H9 (cell line): ENCODE results near the gene KRTAP9-3. TPM values are rescaled to one million over a fixed set of nuclear protein-coding genes. Genes with fewer than 3 reads are reported as not detected.
"Not testable (repeated sequence)": the region's sequence is repeated elsewhere in the genome, so short reads cannot be mapped to it uniquely, and the experiment has no call there.

Experiments
- DNase-seq: peaks from one replicate; pipeline ENCODE4 v3.0.0-alpha.2; 2017
- H2AFZ ChIP-seq: one replicate; pipeline ENCODE4 v1.6.1; 2013; ENCODE audit warnings: mild to moderate bottlenecking, low read length, control low read depth, moderate library complexity
- H2AK5ac ChIP-seq: 2 replicates; pipeline ENCODE4 v1.6.1; 2013; ENCODE audit warnings: low read length, control low read depth, mixed read lengths; ENCODE audit not compliant: insufficient read length
- H2BK120ac ChIP-seq: one replicate; pipeline ENCODE4 v1.6.1; 2013; ENCODE audit warnings: low read depth, mild to moderate bottlenecking, low read length, control low read depth, inconsistent platforms; ENCODE audit not compliant: poor library complexity, severe bottlenecking
- H2BK12ac ChIP-seq: 2 replicates; pipeline ENCODE4 v1.6.1; 2013; ENCODE audit warnings: low read length, control low read depth, mixed read lengths, low read depth; ENCODE audit not compliant: insufficient read length
- H2BK15ac ChIP-seq: 2 replicates; pipeline ENCODE4 v1.6.1; 2013; ENCODE audit warnings: low read depth, low read length, control low read depth
- H2BK20ac ChIP-seq: one replicate; pipeline ENCODE4 v1.6.1; 2013; ENCODE audit warnings: low read depth, mild to moderate bottlenecking, low read length, control low read depth, inconsistent platforms; ENCODE audit not compliant: poor library complexity, severe bottlenecking
- H2BK5ac ChIP-seq: 2 replicates; pipeline ENCODE4 v1.6.1; 2013; ENCODE audit warnings: low read length, control low read depth, mixed read lengths; ENCODE audit not compliant: insufficient read length
- H3K14ac ChIP-seq: 2 replicates; pipeline ENCODE4 v1.6.1; 2013; ENCODE audit warnings: low read length, control low read depth; ENCODE audit not compliant: insufficient read depth
- H3K18ac ChIP-seq: 2 replicates; pipeline ENCODE4 v1.6.1; 2013; ENCODE audit warnings: low read depth, mild to moderate bottlenecking, mixed read lengths, low read length, control low read depth; ENCODE audit not compliant: insufficient read length
- H3K23ac ChIP-seq: 2 replicates; pipeline ENCODE4 v1.6.1; 2013; ENCODE audit warnings: low read length, control low read depth, mixed read lengths, low read depth; ENCODE audit not compliant: insufficient read length
- H3K23me2 ChIP-seq: 2 replicates; pipeline ENCODE4 v1.6.1; 2013; ENCODE audit warnings: low read depth, mild to moderate bottlenecking, mixed read lengths, low read length, control low read depth; ENCODE audit not compliant: insufficient read length, poor library complexity, severe bottlenecking
- H3K27ac ChIP-seq: 2 replicates; pipeline ENCODE4 v1.5.1; 2013; ENCODE audit warnings: low read length, control low read depth, mixed read lengths, low read depth; ENCODE audit not compliant: insufficient read length
- H3K27me3 ChIP-seq: 2 replicates; pipeline ENCODE4 v1.6.1; 2013; ENCODE audit warnings: low read length, control low read depth, inconsistent platforms; ENCODE audit not compliant: insufficient read depth
- H3K4ac ChIP-seq: 2 replicates; pipeline ENCODE4 v1.6.1; 2013; ENCODE audit warnings: low read depth, mild to moderate bottlenecking, control low read depth, inconsistent platforms, low read length, moderate library complexity
- H3K4me1 ChIP-seq: 2 replicates; pipeline ENCODE4 v1.6.1; 2013; ENCODE audit warnings: low read length, control low read depth, inconsistent platforms; ENCODE audit not compliant: insufficient read depth
- H3K4me2 ChIP-seq: 2 replicates; pipeline ENCODE4 v1.6.1; 2013; ENCODE audit warnings: low read length, control low read depth, mixed read lengths; ENCODE audit not compliant: insufficient read length, insufficient read depth
- H3K56ac ChIP-seq: 2 replicates; pipeline ENCODE4 v1.6.1; 2013; ENCODE audit warnings: low read depth, mild to moderate bottlenecking, mixed read lengths, low read length, control low read depth; ENCODE audit not compliant: insufficient read length
- H3K79me1 ChIP-seq: 2 replicates; pipeline ENCODE4 v1.6.1; 2013; ENCODE audit warnings: low read depth, mild to moderate bottlenecking, moderate library complexity, low read length, control low read depth, inconsistent platforms; ENCODE audit not compliant: insufficient read depth, poor library complexity, severe bottlenecking
- H3K79me2 ChIP-seq: 2 replicates; pipeline ENCODE4 v1.6.1; 2013; ENCODE audit warnings: low read length, control low read depth, inconsistent platforms; ENCODE audit not compliant: insufficient read depth
- H3K9ac ChIP-seq: 2 replicates; pipeline ENCODE4 v1.6.1; 2013; ENCODE audit warnings: low read length, control low read depth, mixed read lengths; ENCODE audit not compliant: insufficient read length; ENCODE audit errors: extremely low read depth
- H3K9me3 ChIP-seq: one replicate; pipeline ENCODE4 v1.6.1; 2013; ENCODE audit warnings: low read depth, low read length, inconsistent platforms; ENCODE audit not compliant: control insufficient read depth
- H3T11ph ChIP-seq: one replicate; pipeline ENCODE4 v1.6.1; 2013; ENCODE audit warnings: mild to moderate bottlenecking, low read length, control low read depth, inconsistent platforms
- H4K20me1 ChIP-seq: one replicate; pipeline ENCODE4 v1.6.1; 2013; ENCODE audit not compliant: control insufficient read depth, insufficient read length, insufficient read depth
- H4K5ac ChIP-seq: 2 replicates; pipeline ENCODE4 v1.6.1; 2013; ENCODE audit warnings: low read depth, mild to moderate bottlenecking, mixed read lengths, low read length, control low read depth; ENCODE audit not compliant: insufficient read length
- H4K8ac ChIP-seq: replicated peaks from 2 replicates; pipeline ENCODE4 v1.6.1; 2013; ENCODE audit warnings: low read length, control low read depth, mixed read lengths, low read depth; ENCODE audit not compliant: insufficient read length
- H4K91ac ChIP-seq: 2 replicates; pipeline ENCODE4 v1.6.1; 2013; ENCODE audit warnings: low read depth, mild to moderate bottlenecking, moderate library complexity, mixed read lengths, low read length, control low read depth; ENCODE audit not compliant: insufficient read length
- H3K27ac Mint-ChIP-seq, 3 experiments: 2 replicates in 2 of 3; 3 replicates in 1 of 3; pipeline ENCODE4 v1.8.0; 2020 to 2021; ENCODE audit warnings: mixed read lengths in 3 of 3, mild to moderate bottlenecking in 1 of 3, moderate library complexity in 1 of 3
- H3K27me3 Mint-ChIP-seq: 2 replicates; pipeline ENCODE4 v1.8.0; 2021; ENCODE audit warnings: low read depth, mild to moderate bottlenecking, moderate library complexity, mixed read lengths
- H3K36me3 Mint-ChIP-seq, 3 experiments: 2 replicates in 2 of 3; 3 replicates in 1 of 3; pipeline ENCODE4 v1.8.0; 2020 to 2021; ENCODE audit warnings: low read depth in 3 of 3, mixed read lengths in 3 of 3; ENCODE audit not compliant: insufficient read depth in 1 of 3
- H3K4me1 Mint-ChIP-seq, 2 experiments: 2 replicates each; pipeline ENCODE4 v1.8.0; 2020; ENCODE audit warnings: mixed read lengths in 2 of 2
- H3K4me3 Mint-ChIP-seq, 2 experiments: 2 replicates in 1 of 2; 3 replicates in 1 of 2; pipeline ENCODE4 v1.8.0; 2020 to 2021; ENCODE audit warnings: mild to moderate bottlenecking in 2 of 2, mixed read lengths in 2 of 2, moderate library complexity in 1 of 2
- H3K9me3 Mint-ChIP-seq, 2 experiments: 2 replicates in 1 of 2; 3 replicates in 1 of 2; pipeline ENCODE4 v1.8.0; 2020; ENCODE audit warnings: mild to moderate bottlenecking in 2 of 2, mixed read lengths in 2 of 2, moderate library complexity in 1 of 2
- WGBS: extraction: QIAGEN DNeasy Blood & Tissue Kit; methylation state at CpG from one replicate; pipeline ENCODE4 v1.1.7; 2013; ENCODE audit warnings: missing lambda C conversion rate, low lambda C conversion rate, mixed read lengths; ENCODE audit not compliant: insufficient read length; ENCODE audit errors: extremely low coverage; 5-methylcytosine and 5-hydroxymethylcytosine counted together
- total RNA-seq: library from RNA; stranded (reverse); gene quantifications from 2 replicates; pipeline ENCODE4 v1.2.1, GENCODE V29; 2021

KRTAP9-3 gene
- total RNA-seq, 1 experiment from 2014 or later = not detected

DNA sequence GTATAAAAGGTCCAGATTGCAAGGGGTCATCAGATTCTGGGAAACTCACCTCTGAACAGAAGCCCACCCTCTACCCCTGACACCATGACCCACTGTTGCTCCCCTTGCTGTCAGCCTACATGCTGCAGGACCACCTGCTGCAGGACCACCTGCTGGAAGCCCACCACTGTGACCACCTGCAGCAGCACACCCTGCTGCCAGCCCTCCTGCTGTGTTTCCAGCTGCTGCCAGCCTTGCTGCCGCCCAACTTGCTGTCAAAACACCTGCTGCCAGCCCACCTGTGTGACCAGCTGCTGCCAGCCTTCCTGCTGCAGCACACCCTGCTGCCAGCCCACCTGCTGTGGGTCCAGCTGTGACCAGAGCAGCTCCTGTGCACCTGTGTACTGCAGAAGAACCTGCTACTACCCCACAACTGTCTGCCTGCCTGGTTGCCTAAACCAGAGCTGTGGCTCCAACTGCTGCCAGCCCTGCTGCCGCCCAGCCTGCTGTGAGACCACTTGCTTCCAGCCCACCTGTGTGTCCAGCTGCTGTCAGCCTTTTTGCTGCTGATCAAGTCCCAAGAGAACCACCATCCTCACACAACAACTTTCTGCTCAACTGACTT lies 17.5 kb downstream of the KRTAP9-3 start, which contains the start of gene KRTAP9-4:
Gene KRTAP9-4, plus strand, starts transcription at position 51 of the 604 bp plus-strand sequence. Its CDS starts 34 bp downstream, at position 85.
- not testable (repeated sequence) for H4K5ac ChIP-seq, DNase-seq, H3K23me2 ChIP-seq, H3K18ac ChIP-seq, H4K20me1 ChIP-seq, H3K9me3 ChIP-seq, H2AFZ ChIP-seq, H4K8ac ChIP-seq, H3K4ac ChIP-seq, H2BK120ac ChIP-seq, H3K9ac ChIP-seq, H3K79me1 ChIP-seq, H3K9me3 Mint-ChIP-seq, H3K27ac ChIP-seq, H3K4me1 ChIP-seq, H3K23ac ChIP-seq, H2AK5ac ChIP-seq, H2BK5ac ChIP-seq, H2BK12ac ChIP-seq, H2BK15ac ChIP-seq, H2BK20ac ChIP-seq, H3K14ac ChIP-seq, H3T11ph ChIP-seq, H3K4me2 ChIP-seq, H3K4me3 Mint-ChIP-seq, H3K36me3 Mint-ChIP-seq, H4K91ac ChIP-seq, H3K79me2 ChIP-seq, H3K56ac ChIP-seq, H3K27me3 ChIP-seq
- peaks cover 18% of the 10 kb centered on the region for H3K27me3 Mint-ChIP-seq
- peak within 1 kb of the TSS in 1 of 3 experiments; percentile 72; a peak in 1 of 7 replicates for H3K27ac Mint-ChIP-seq
- WGBS = no CpG with 5 or more reads among the region's 2 CpGs
- H3K4me1 Mint-ChIP-seq = peaks cover 9 to 12% of the 10 kb centered on the region in 2 experiments
